Loucy (cell line): ENCODE data around the gene PTP4A1.

Source experiments
- EZH2phosphoT487 ChIP-seq: fragments of 200-600 bp; IDR thresholded peaks from 2 replicates; pipeline ENCODE4 v1.6.1; 2018; ENCODE audit warnings: antibody characterized with exemption, mild to moderate bottlenecking, moderate library complexity, borderline replicate concordance
- TF ChIP-seq, protein P1 (sequence below): fragments of 200-600 bp; sonication (generic); conservative IDR thresholded peaks from 2 replicates; pipeline ENCODE4 v1.5.1; 2014; ENCODE audit warnings: mild to moderate bottlenecking, antibody characterized with exemption, low read length

DNA sequence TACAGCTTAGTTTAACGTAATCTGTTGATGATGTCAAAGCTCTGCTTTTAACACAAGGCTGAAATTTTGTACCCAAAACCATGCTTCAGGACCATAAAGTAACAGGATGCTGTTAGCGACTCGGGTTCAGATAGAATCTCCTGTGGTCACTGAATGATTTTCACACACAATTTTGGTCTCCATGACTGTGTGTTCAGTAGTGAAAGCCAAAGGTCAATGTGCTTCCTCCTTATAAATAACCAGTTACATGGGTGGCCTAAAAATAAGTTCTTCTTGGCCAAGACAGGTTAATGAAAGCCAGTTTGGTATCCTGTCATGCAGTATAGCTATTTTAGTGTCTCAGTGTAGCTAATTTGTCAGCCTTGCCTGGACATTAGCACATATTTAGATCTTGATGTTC, 19.1 kb upstream of the PTP4A1 start:
- TF ChIP-seq, protein P1, sequence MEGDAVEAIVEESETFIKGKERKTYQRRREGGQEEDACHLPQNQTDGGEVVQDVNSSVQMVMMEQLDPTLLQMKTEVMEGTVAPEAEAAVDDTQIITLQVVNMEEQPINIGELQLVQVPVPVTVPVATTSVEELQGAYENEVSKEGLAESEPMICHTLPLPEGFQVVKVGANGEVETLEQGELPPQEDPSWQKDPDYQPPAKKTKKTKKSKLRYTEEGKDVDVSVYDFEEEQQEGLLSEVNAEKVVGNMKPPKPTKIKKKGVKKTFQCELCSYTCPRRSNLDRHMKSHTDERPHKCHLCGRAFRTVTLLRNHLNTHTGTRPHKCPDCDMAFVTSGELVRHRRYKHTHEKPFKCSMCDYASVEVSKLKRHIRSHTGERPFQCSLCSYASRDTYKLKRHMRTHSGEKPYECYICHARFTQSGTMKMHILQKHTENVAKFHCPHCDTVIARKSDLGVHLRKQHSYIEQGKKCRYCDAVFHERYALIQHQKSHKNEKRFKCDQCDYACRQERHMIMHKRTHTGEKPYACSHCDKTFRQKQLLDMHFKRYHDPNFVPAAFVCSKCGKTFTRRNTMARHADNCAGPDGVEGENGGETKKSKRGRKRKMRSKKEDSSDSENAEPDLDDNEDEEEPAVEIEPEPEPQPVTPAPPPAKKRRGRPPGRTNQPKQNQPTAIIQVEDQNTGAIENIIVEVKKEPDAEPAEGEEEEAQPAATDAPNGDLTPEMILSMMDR = no peak
- no peak for TF ChIP-seq EZH2phosphoT487
